Measurements from ENCODE around the gene DLGAP1. TPM values are rescaled to one million over a fixed set of nuclear protein-coding genes. Genes with fewer than 3 reads are reported as not detected.
A peak's percentile ranks its signal among the peaks of the same experiment; 100 is the strongest.
"Not testable (repeated sequence)": the region's sequence is repeated elsewhere in the genome, so short reads cannot be mapped to it uniquely, and the experiment has no call there.

DLGAP1 gene
- total and polyA plus RNA-seq, 2 of the 13 experiments (the other 11 are each of a cell fraction or from before 2014, with no cell fraction given): 0.01 TPM; not detected in 1

DNA sequence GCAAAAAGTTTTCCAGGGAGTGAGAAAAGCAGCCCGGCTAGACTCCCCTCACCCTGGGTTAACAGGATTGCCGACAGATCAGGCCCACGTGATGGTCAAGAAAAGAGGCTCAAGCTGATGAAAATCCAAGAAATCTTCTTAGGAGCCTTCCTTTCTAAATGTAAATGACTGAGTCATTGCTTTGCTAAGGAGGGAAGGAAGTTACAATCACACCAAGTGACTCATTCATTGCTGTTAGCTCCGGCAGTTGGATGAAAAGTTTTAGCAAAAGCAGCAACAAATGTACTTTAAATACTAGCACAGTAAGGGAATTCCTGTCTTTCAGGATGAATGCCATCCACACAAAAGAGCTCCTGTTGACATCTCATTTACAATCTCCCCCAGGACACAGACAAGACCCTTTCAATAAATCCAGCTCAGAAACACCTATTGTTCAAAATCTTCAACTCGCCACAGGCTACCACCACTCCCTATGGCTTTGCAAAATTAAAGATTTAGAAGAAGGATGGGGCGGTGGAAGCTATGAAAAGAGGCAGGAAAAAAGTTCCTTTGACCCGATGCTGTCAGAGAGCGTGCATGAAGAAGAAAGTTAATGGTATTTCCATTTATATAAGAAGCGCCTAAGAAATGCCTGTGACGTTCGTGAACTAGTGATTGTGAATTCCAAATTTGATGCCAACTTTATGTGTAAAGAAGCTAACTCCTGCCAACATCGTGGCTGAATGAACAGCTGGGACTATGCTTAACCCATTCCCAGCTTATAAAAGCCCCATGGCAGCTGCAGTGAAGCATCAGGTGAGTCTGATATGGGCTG lies 851.5 kb downstream of the DLGAP1 start (continued):
- TF ChIP-seq, protein P1, sequence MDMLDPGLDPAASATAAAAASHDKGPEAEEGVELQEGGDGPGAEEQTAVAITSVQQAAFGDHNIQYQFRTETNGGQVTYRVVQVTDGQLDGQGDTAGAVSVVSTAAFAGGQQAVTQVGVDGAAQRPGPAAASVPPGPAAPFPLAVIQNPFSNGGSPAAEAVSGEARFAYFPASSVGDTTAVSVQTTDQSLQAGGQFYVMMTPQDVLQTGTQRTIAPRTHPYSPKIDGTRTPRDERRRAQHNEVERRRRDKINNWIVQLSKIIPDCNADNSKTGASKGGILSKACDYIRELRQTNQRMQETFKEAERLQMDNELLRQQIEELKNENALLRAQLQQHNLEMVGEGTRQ (IDR thresholded peaks at IDR 0.05; ENCODE audit: low read depth, low read length): 0 out of 2 replicates have a peak, but pooled peaks have one; percentile 46
- TF ChIP-seq, protein P1 (CRISPR knock-in tag; IDR thresholded peaks at IDR 0.05; ENCODE audit: borderline replicate concordance): peak; percentile 48; the same call in 1 of the 2 replicates
- no peak for TF ChIP-seq ZNF124 (CRISPR knock-in tag; IDR thresholded peaks at IDR 0.05)

DNA sequence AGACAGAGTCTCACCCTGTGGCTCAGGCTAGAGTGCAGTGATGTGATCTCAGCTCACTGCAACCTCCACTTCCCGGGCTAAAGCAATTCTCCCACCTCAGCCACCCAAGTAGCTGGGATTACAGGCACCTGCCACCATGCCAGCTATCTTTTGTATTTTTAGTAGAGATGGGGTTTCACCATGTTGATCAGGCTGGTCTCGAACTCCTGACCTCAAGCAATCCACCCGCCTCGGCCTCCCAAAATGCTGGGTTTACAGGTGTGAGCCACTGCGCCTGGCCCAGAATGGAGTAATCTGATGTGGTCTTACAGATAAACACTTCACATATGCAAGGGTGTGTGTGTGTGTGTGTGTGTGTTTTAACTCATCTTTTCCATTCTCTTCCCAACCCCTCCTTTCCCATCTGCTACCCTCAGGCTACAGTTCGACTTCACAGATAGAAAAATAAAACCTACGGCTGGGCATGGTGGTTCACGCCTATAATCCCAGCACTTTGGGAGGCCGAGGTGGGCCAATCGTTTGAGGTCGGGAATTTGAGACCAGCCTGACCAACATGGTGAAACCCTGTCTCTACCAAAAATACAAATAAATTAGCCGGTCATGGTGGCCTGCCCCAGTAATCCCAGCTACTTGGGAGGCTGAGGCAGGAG lies 853.9 kb downstream of the DLGAP1 start:
- H3K9ac ChIP-seq (ENCODE audit: insufficient read depth, low read depth, low read length); DNase-seq (ENCODE audit: low spot score); CTCF ChIA-PET (ENCODE audit: low intra/inter-chr PET ratio, low total read pairs); H3K4me2 ChIP-seq (ENCODE audit: low read depth, low read length); FAIRE-seq; H4K20me1 ChIP-seq (ENCODE audit: insufficient read depth, low read length); BruUV-seq (replicated peaks); H3K4me3 ChIP-seq (replicated peaks in 1 of 3; ENCODE audit: insufficient read depth in 1 of 3, low read depth in 2 of 3, low read length in 3 of 3); H3K27me3 ChIP-seq (ENCODE audit: control insufficient read depth in 1 of 2, insufficient read depth in 2 of 2, low read length in 2 of 2); intact Hi-C loops (cut with micrococcal nuclease; ENCODE audit: unreplicated experiment); H3K9me3 ChIP-seq (ENCODE audit: low read length); H3K27ac ChIP-seq (ENCODE audit: extremely low read length, insufficient read depth, low read length); H3K36me3 ChIP-seq (replicated peaks in 1 of 2; ENCODE audit: control insufficient read depth in 1 of 2, insufficient read depth in 2 of 2, low read length in 2 of 2); H2AFZ ChIP-seq (ENCODE audit: low read length); ATAC-seq: not testable (repeated sequence)
- WGBS (ENCODE audit: low lambda C conversion rate): 98% methylated on average over 12 of the region's 12 CpGs
- peaks cover 19% of the 10 kb centered on the region for H3K79me2 ChIP-seq (ENCODE audit: insufficient read depth, low read length)
- in situ Hi-C loops (cut with HindIII; ENCODE audit: extremely low pct_ligation_motif_present, low pct_unique_long_range_greater_than_20kb): loop anchor here (25.0 kb wide), 1 partner anchor 564 kb away; no protein-coding TSS in a partner anchor
- POLR2A ChIA-PET: interaction anchor here (0.6 to 11.2 kb wide), 2 partner anchors 10 to 65 kb away, joined by 3 to 271 read pairs; no protein-coding TSS in a partner anchor
- H3K4me1 ChIP-seq (ENCODE audit: insufficient read depth, low read length): peaks cover 85% of the 10 kb centered on the region

All from HepG2 (cell line).